H9 (cell line): ENCODE data around the gene UBAC2. TPM values are rescaled to one million over a fixed set of nuclear protein-coding genes. Genes with fewer than 3 reads are reported as not detected.

Source experiments
- DNase-seq: peaks from one replicate; pipeline ENCODE4 v3.0.0-alpha.2; 2017
- H2AFZ ChIP-seq: one replicate; pipeline ENCODE4 v1.6.1; 2013; ENCODE audit warnings: mild to moderate bottlenecking, low read length, control low read depth, moderate library complexity
- H2AK5ac ChIP-seq: 2 replicates; pipeline ENCODE4 v1.6.1; 2013; ENCODE audit warnings: low read length, control low read depth, mixed read lengths; ENCODE audit not compliant: insufficient read length
- H2BK120ac ChIP-seq: one replicate; pipeline ENCODE4 v1.6.1; 2013; ENCODE audit warnings: low read depth, mild to moderate bottlenecking, low read length, control low read depth, inconsistent platforms; ENCODE audit not compliant: poor library complexity, severe bottlenecking
- H2BK12ac ChIP-seq: 2 replicates; pipeline ENCODE4 v1.6.1; 2013; ENCODE audit warnings: low read length, control low read depth, mixed read lengths, low read depth; ENCODE audit not compliant: insufficient read length
- H2BK15ac ChIP-seq: 2 replicates; pipeline ENCODE4 v1.6.1; 2013; ENCODE audit warnings: low read depth, low read length, control low read depth
- H2BK20ac ChIP-seq: one replicate; pipeline ENCODE4 v1.6.1; 2013; ENCODE audit warnings: low read depth, mild to moderate bottlenecking, low read length, control low read depth, inconsistent platforms; ENCODE audit not compliant: poor library complexity, severe bottlenecking
- H2BK5ac ChIP-seq: 2 replicates; pipeline ENCODE4 v1.6.1; 2013; ENCODE audit warnings: low read length, control low read depth, mixed read lengths; ENCODE audit not compliant: insufficient read length
- H3K14ac ChIP-seq: 2 replicates; pipeline ENCODE4 v1.6.1; 2013; ENCODE audit warnings: low read length, control low read depth; ENCODE audit not compliant: insufficient read depth
- H3K18ac ChIP-seq: 2 replicates; pipeline ENCODE4 v1.6.1; 2013; ENCODE audit warnings: low read depth, mild to moderate bottlenecking, mixed read lengths, low read length, control low read depth; ENCODE audit not compliant: insufficient read length
- H3K23ac ChIP-seq: 2 replicates; pipeline ENCODE4 v1.6.1; 2013; ENCODE audit warnings: low read length, control low read depth, mixed read lengths, low read depth; ENCODE audit not compliant: insufficient read length
- H3K23me2 ChIP-seq: 2 replicates; pipeline ENCODE4 v1.6.1; 2013; ENCODE audit warnings: low read depth, mild to moderate bottlenecking, mixed read lengths, low read length, control low read depth; ENCODE audit not compliant: insufficient read length, poor library complexity, severe bottlenecking
- H3K27ac ChIP-seq: 2 replicates; pipeline ENCODE4 v1.5.1; 2013; ENCODE audit warnings: low read length, control low read depth, mixed read lengths, low read depth; ENCODE audit not compliant: insufficient read length
- H3K27me3 ChIP-seq: 2 replicates; pipeline ENCODE4 v1.6.1; 2013; ENCODE audit warnings: low read length, control low read depth, inconsistent platforms; ENCODE audit not compliant: insufficient read depth
- H3K4ac ChIP-seq: 2 replicates; pipeline ENCODE4 v1.6.1; 2013; ENCODE audit warnings: low read depth, mild to moderate bottlenecking, control low read depth, inconsistent platforms, low read length, moderate library complexity
- H3K4me1 ChIP-seq: 2 replicates; pipeline ENCODE4 v1.6.1; 2013; ENCODE audit warnings: low read length, control low read depth, inconsistent platforms; ENCODE audit not compliant: insufficient read depth
- H3K4me2 ChIP-seq: 2 replicates; pipeline ENCODE4 v1.6.1; 2013; ENCODE audit warnings: low read length, control low read depth, mixed read lengths; ENCODE audit not compliant: insufficient read length, insufficient read depth
- H3K56ac ChIP-seq: 2 replicates; pipeline ENCODE4 v1.6.1; 2013; ENCODE audit warnings: low read depth, mild to moderate bottlenecking, mixed read lengths, low read length, control low read depth; ENCODE audit not compliant: insufficient read length
- H3K79me1 ChIP-seq: 2 replicates; pipeline ENCODE4 v1.6.1; 2013; ENCODE audit warnings: low read depth, mild to moderate bottlenecking, moderate library complexity, low read length, control low read depth, inconsistent platforms; ENCODE audit not compliant: insufficient read depth, poor library complexity, severe bottlenecking
- H3K79me2 ChIP-seq: 2 replicates; pipeline ENCODE4 v1.6.1; 2013; ENCODE audit warnings: low read length, control low read depth, inconsistent platforms; ENCODE audit not compliant: insufficient read depth
- H3K9ac ChIP-seq: 2 replicates; pipeline ENCODE4 v1.6.1; 2013; ENCODE audit warnings: low read length, control low read depth, mixed read lengths; ENCODE audit not compliant: insufficient read length; ENCODE audit errors: extremely low read depth
- H3K9me3 ChIP-seq: one replicate; pipeline ENCODE4 v1.6.1; 2013; ENCODE audit warnings: low read depth, low read length, inconsistent platforms; ENCODE audit not compliant: control insufficient read depth
- H3T11ph ChIP-seq: one replicate; pipeline ENCODE4 v1.6.1; 2013; ENCODE audit warnings: mild to moderate bottlenecking, low read length, control low read depth, inconsistent platforms
- H4K20me1 ChIP-seq: one replicate; pipeline ENCODE4 v1.6.1; 2013; ENCODE audit not compliant: control insufficient read depth, insufficient read length, insufficient read depth
- H4K5ac ChIP-seq: 2 replicates; pipeline ENCODE4 v1.6.1; 2013; ENCODE audit warnings: low read depth, mild to moderate bottlenecking, mixed read lengths, low read length, control low read depth; ENCODE audit not compliant: insufficient read length
- H4K8ac ChIP-seq: replicated peaks from 2 replicates; pipeline ENCODE4 v1.6.1; 2013; ENCODE audit warnings: low read length, control low read depth, mixed read lengths, low read depth; ENCODE audit not compliant: insufficient read length
- H4K91ac ChIP-seq: 2 replicates; pipeline ENCODE4 v1.6.1; 2013; ENCODE audit warnings: low read depth, mild to moderate bottlenecking, moderate library complexity, mixed read lengths, low read length, control low read depth; ENCODE audit not compliant: insufficient read length
- H3K27ac Mint-ChIP-seq, 3 experiments: 2 replicates in 2 of 3; 3 replicates in 1 of 3; pipeline ENCODE4 v1.8.0; 2020 to 2021; ENCODE audit warnings: mixed read lengths in 3 of 3, mild to moderate bottlenecking in 1 of 3, moderate library complexity in 1 of 3
- H3K27me3 Mint-ChIP-seq: 2 replicates; pipeline ENCODE4 v1.8.0; 2021; ENCODE audit warnings: low read depth, mild to moderate bottlenecking, moderate library complexity, mixed read lengths
- H3K36me3 Mint-ChIP-seq, 3 experiments: 2 replicates in 2 of 3; 3 replicates in 1 of 3; pipeline ENCODE4 v1.8.0; 2020 to 2021; ENCODE audit warnings: low read depth in 3 of 3, mixed read lengths in 3 of 3; ENCODE audit not compliant: insufficient read depth in 1 of 3
- H3K4me1 Mint-ChIP-seq, 2 experiments: 2 replicates each; pipeline ENCODE4 v1.8.0; 2020; ENCODE audit warnings: mixed read lengths in 2 of 2
- H3K4me3 Mint-ChIP-seq, 2 experiments: 2 replicates in 1 of 2; 3 replicates in 1 of 2; pipeline ENCODE4 v1.8.0; 2020 to 2021; ENCODE audit warnings: mild to moderate bottlenecking in 2 of 2, mixed read lengths in 2 of 2, moderate library complexity in 1 of 2
- H3K9me3 Mint-ChIP-seq, 2 experiments: 2 replicates in 1 of 2; 3 replicates in 1 of 2; pipeline ENCODE4 v1.8.0; 2020; ENCODE audit warnings: mild to moderate bottlenecking in 2 of 2, mixed read lengths in 2 of 2, moderate library complexity in 1 of 2
- CTCF ChIP-seq: fragments of 200-600 bp; sonication (generic); conservative IDR thresholded peaks from 3 replicates; pipeline ENCODE4 v1.8.0; 2021; ENCODE audit warnings: antibody characterized with exemption, mild to moderate bottlenecking
- WGBS: extraction: QIAGEN DNeasy Blood & Tissue Kit; methylation state at CpG from one replicate; pipeline ENCODE4 v1.1.7; 2013; ENCODE audit warnings: missing lambda C conversion rate, low lambda C conversion rate, mixed read lengths; ENCODE audit not compliant: insufficient read length; ENCODE audit errors: extremely low coverage; 5-methylcytosine and 5-hydroxymethylcytosine counted together
- total RNA-seq: library from RNA; stranded (reverse); gene quantifications from 2 replicates; pipeline ENCODE4 v1.2.1, GENCODE V29; 2021

The UBAC2 gene
- total RNA-seq, 1 experiment from 2014 or later = 52.3 TPM

GRCh38 chr13:99371956-99372355, 171.3 kb downstream of the UBAC2 start:
- peak overlapping the region; percentile 27 for H2BK5ac ChIP-seq
- H2BK120ac ChIP-seq = no peak overlapping the region
- H3K56ac ChIP-seq = no peak overlapping the region
- Mint-ChIP-seq H3K9me3 (no peaks in the 10 kb centered on the region), H3K27ac (no peak overlapping the region; a peak in 1 of 7 replicates), H3K4me3 (no peak overlapping the region), H3K36me3 (peaks cover 9 to 30% (median 20%) of the 10 kb centered on the region in 3 experiments), H3K4me1 (peaks cover 0 to 7% of the 10 kb centered on the region in 2 experiments; a peak in 2 of 4 replicates), H3K27me3 (no peaks in the 10 kb centered on the region; the same call in 1 of the 2 replicates)
- H4K91ac ChIP-seq = no peak overlapping the region
- H2BK12ac ChIP-seq = no peak overlapping the region
- H3K79me2 ChIP-seq = no peaks in the 10 kb centered on the region
- no peak overlapping the region for H2AK5ac ChIP-seq
- TF ChIP-seq CTCF = no peak
- no peaks in the 10 kb centered on the region for H3K79me1 ChIP-seq
- no peak overlapping the region for H3T11ph ChIP-seq
- H3K27ac ChIP-seq = no peak overlapping the region
- no peak overlapping the region for H2AFZ ChIP-seq
- no peak overlapping the region for H3K18ac ChIP-seq
- no peak overlapping the region for H3K23ac ChIP-seq
- H3K9me3 ChIP-seq = no peaks in the 10 kb centered on the region
- H4K5ac ChIP-seq = no peak overlapping the region
- no peak overlapping the region for H2BK15ac ChIP-seq
- no peak overlapping the region for H3K9ac ChIP-seq
- DNase-seq = no peak
- no peak overlapping the region for H2BK20ac ChIP-seq
- no peak overlapping the region for H4K8ac ChIP-seq
- H3K14ac ChIP-seq = no peak overlapping the region
- no peak overlapping the region for H3K4me2 ChIP-seq
- H4K20me1 ChIP-seq = no peaks in the 10 kb centered on the region
- H3K4me1 ChIP-seq = no peaks in the 10 kb centered on the region
- no CpG with 5 or more reads among the region's 9 CpGs for WGBS
- H3K23me2 ChIP-seq = no peaks in the 10 kb centered on the region
- no peak overlapping the region for H3K4ac ChIP-seq
- H3K27me3 ChIP-seq = no peaks in the 10 kb centered on the region
